Measurements from ENCODE around the gene HNF1A. TPM values are rescaled to one million over a fixed set of nuclear protein-coding genes. Genes with fewer than 3 reads are reported as not detected.

The HNF1A gene
- total RNA-seq, 1 experiment from 2014 or later, result not detected

GRCh38 chr12:120993496-120993895 lies 15.2 kb downstream of the HNF1A start:
- ChIA-PET CTCF (no interaction called here), RAD21 (ENCODE audit: low non-redundant PET in 1 of 2, low total read pairs in 2 of 2, uncharacterized antibody in 2 of 2, unreplicated experiment in 2 of 2) (no interaction called here), POLR2A (interaction anchor here (0.6 kb wide), 1 partner anchor 340 kb away, joined by 3 read pairs; no protein-coding TSS in a partner anchor)
- Histone ChIP-seq H3K9me3 (ENCODE audit: control insufficient read depth in 1 of 2, insufficient read depth in 1 of 2, low read depth in 1 of 2, low read length in 2 of 2) (no peaks in the 10 kb centered on the region), H2AFZ (ENCODE audit: low read depth, low read length, poor library complexity, severe bottlenecking) (no peak overlapping the region), H3K4me1 (ENCODE audit: control insufficient read depth in 1 of 2, insufficient read depth in 2 of 2, low read length in 2 of 2) (no peaks in the 10 kb centered on the region), H3K9me2 (ENCODE audit: insufficient read depth) (no peaks in the 10 kb centered on the region), H3K36me3 (ENCODE audit: control insufficient read depth in 1 of 2, insufficient read depth in 2 of 2, low read length in 2 of 2) (no peaks in the 10 kb centered on the region), H3K4me3 (replicated peaks in 1 of 2; ENCODE audit: low read depth in 1 of 2, low read length in 2 of 2) (no peak overlapping the region), H3K9ac (ENCODE audit: low read length) (no peak overlapping the region), H3K79me2 (ENCODE audit: insufficient read depth, low read length) (no peaks in the 10 kb centered on the region), H4K20me1 (ENCODE audit: insufficient read depth) (no peaks in the 10 kb centered on the region), H3K27ac (ENCODE audit: low read depth, low read length) (no peak overlapping the region), H3K27me3 (ENCODE audit: insufficient read depth, low read length) (no peaks in the 10 kb centered on the region), H3K4me2 (ENCODE audit: low read length) (no peak overlapping the region)
- ATAC-seq (no peak), DNase-seq (ENCODE audit: low read depth, low spot score) (no peak)
- intact Hi-C loops (cut with micrococcal nuclease), result no loop called here
- TF ChIP-seq EZH2 (IDR thresholded peaks at IDR 0.05) (no peak), REST (IDR thresholded peaks at IDR 0.05; ENCODE audit: low read depth) (no peak), EZH2phosphoT487 (IDR thresholded peaks at IDR 0.05; ENCODE audit: borderline replicate concordance) (no peak), EGR1 (IDR thresholded peaks at IDR 0.05; ENCODE audit: low read depth) (no peak), YY1 (IDR thresholded peaks at IDR 0.05; ENCODE audit: extremely low read depth, insufficient replicate concordance, low read depth, low read length) (no peak), CTCF (IDR thresholded peaks at IDR 0.05 in 2 of 3, conservative IDR thresholded peaks at IDR 0.05 in 1 of 3; ENCODE audit: borderline replicate concordance in 1 of 3, insufficient read depth in 1 of 3, low read depth in 2 of 3, low read length in 2 of 3) (no peak), SRF (IDR thresholded peaks at IDR 0.05; ENCODE audit: low read depth) (no peak)
- no TSS peak for BruUV-seq (replicated peaks)
